Activated naive CD8-positive, alpha-beta T cell (primary cell): ENCODE measurements around the gene SNX13.

Source experiments
- H3K27ac Mint-ChIP-seq: one replicate; pipeline ENCODE4 v1.8.0; 2021; ENCODE audit warnings: mixed read lengths
- H3K27me3 Mint-ChIP-seq: one replicate; pipeline ENCODE4 v1.8.0; 2021; ENCODE audit warnings: mixed read lengths
- H3K36me3 Mint-ChIP-seq: one replicate; pipeline ENCODE4 v1.8.0; 2021; ENCODE audit warnings: mixed read lengths
- H3K4me1 Mint-ChIP-seq: one replicate; pipeline ENCODE4 v1.8.0; 2021; ENCODE audit warnings: low read depth, mixed read lengths
- H3K4me3 Mint-ChIP-seq: one replicate; pipeline ENCODE4 v1.8.0; 2021; ENCODE audit warnings: mild to moderate bottlenecking, mixed read lengths
- H3K9me3 Mint-ChIP-seq: one replicate; pipeline ENCODE4 v1.8.0; 2021; ENCODE audit warnings: low read depth, mixed read lengths

Gene SNX13, protein sequence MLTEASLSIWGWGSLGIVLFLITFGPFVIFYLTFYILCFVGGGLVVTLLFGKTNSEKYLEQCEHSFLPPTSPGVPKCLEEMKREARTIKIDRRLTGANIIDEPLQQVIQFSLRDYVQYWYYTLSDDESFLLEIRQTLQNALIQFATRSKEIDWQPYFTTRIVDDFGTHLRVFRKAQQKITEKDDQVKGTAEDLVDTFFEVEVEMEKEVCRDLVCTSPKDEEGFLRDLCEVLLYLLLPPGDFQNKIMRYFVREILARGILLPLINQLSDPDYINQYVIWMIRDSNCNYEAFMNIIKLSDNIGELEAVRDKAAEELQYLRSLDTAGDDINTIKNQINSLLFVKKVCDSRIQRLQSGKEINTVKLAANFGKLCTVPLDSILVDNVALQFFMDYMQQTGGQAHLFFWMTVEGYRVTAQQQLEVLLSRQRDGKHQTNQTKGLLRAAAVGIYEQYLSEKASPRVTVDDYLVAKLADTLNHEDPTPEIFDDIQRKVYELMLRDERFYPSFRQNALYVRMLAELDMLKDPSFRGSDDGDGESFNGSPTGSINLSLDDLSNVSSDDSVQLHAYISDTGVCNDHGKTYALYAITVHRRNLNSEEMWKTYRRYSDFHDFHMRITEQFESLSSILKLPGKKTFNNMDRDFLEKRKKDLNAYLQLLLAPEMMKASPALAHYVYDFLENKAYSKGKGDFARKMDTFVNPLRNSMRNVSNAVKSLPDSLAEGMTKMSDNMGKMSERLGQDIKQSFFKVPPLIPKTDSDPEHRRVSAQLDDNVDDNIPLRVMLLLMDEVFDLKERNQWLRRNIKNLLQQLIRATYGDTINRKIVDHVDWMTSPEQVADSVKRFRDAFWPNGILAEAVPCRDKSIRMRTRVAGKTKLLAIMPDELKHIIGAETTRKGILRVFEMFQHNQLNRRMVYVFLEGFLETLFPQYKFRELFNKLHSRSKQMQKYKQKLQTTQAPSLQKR

DNA sequence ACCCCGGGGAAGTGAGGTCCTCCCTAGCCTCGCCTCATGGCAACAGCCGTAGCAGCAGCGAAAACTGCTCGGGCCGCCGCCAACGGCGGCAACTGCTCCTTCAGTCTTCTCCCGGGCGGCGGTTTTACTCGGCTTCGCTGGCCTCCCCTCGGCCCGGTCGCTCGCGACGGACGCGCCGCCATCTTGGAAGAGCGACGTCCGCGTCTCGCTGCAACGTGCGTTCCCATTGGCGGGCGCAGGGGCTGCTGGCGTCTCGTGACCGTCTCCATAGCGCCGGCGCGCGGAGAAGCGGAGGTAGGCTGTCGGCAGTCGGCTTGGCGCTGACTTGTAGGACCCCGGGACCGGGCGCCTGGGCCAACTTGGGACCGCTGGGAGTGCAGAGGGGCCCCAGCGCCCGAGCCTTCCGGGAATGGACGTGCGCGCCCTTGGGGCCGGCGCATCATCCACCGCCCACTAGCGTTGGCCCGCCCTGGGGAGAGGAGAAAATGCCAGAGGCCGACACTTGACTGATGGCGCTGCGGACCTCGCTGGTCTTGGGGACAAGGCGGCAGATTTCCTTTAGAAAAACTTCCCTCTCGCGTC, at the start of gene SNX13:
TSS of gene SNX13 (minus strand) at position 193 of the 582 bp plus-strand sequence. CDS start 199 bp downstream, outside the sequence.
- Mint-ChIP-seq H3K27me3 (no peaks in the 10 kb centered on the region), H3K9me3 (no peaks in the 10 kb centered on the region), H3K4me3 (peak within 1 kb of the TSS; percentile 99), H3K4me1 (peaks cover 47% of the 10 kb centered on the region), H3K36me3 (peaks cover 2% of the 10 kb centered on the region), H3K27ac (peak within 1 kb of the TSS; percentile 97)

DNA sequence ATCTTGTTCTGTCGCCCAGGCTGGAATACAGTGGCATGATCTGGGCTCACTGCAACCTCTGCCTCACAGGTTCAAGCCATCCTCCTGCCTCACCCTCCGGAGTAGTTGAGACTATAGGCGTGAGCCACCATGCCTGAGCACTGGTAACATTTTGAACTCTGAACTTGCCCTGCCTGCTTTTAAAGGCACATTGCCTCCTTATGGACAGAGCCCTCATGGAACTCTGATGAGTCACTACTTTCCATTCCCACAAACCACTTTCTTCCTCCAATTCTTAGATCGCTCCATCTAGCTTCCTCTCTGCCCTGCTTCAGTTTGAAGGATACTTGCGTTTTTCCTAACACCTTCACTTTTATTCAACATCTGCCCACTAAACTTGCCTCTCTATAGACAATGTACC, 49.3 kb upstream of the SNX13 start:
- no peaks in the 10 kb centered on the region for H3K4me1 Mint-ChIP-seq
- H3K36me3 Mint-ChIP-seq: no peaks in the 10 kb centered on the region
- peaks cover 2% of the 10 kb centered on the region for H3K27me3 Mint-ChIP-seq
- H3K4me3 Mint-ChIP-seq: no peak overlapping the region
- no peaks in the 10 kb centered on the region for H3K9me3 Mint-ChIP-seq
- H3K27ac Mint-ChIP-seq: no peak overlapping the region

DNA sequence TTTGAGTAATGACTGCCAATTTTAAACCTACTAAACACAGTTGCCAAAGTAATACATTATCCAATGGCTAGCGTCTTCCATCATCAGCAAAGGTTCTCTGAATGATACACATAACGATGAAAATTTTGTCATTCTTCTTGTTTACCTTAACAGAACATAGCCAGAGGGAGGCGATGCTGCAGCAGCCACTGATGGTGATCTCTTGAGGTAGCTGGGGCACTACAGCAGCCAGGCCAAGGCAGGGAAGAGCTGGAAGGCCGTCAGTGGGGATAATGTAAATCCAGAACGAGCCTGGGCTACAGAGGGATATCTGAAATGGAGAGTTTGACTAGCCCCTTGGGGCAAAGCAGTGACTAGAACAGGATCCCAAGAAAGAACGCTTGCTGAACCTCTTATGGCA, 48.6 kb upstream of the SNX13 start:
- Mint-ChIP-seq H3K9me3 (no peaks in the 10 kb centered on the region), H3K27ac (no peak overlapping the region), H3K4me3 (no peak overlapping the region), H3K4me1 (no peaks in the 10 kb centered on the region), H3K36me3 (no peaks in the 10 kb centered on the region), H3K27me3 (peaks cover 2% of the 10 kb centered on the region)

DNA sequence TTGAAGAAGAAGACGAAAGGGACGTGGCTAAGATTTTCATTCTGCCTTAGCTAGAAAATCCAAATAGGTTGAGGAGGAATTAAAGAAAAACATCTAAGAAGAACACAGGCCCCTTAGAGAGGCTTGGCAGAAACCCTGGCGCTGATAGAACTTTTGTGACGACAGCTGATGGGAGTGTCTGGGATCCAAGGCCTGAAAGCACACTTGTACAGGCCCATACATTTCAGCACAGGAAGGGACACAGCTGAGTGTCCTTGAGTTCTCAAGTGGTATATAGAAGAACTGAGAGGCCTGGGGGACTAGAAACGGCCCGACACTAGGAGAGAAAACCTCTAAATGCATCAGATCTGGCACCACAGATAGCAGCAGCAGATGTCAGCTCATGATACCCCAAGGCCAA, 47.8 kb upstream of the SNX13 start:
- H3K9me3 Mint-ChIP-seq: no peaks in the 10 kb centered on the region
- no peaks in the 10 kb centered on the region for H3K36me3 Mint-ChIP-seq
- no peak overlapping the region for H3K27ac Mint-ChIP-seq
- no peak overlapping the region for H3K4me3 Mint-ChIP-seq
- H3K4me1 Mint-ChIP-seq: no peaks in the 10 kb centered on the region
- H3K27me3 Mint-ChIP-seq: peaks cover 2% of the 10 kb centered on the region

DNA sequence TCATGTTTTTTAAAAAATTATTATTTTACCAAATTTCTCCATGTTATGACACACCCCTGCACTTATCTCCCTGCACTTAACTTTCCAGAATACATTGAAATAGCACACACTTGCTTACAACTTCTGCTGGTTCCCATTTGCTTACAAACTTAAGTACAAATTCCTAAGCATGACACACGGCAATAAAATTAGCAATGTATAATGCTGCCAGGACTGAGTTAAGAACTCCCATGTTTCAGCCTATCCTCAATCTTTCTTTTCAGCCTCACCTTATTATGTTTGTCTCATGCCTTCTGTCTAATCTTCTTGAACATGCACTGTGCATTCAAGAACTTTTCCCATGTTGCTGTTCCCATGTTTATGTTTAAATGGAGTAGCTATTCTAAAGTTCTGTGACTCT, 46.6 kb upstream of the SNX13 start:
- H3K27ac Mint-ChIP-seq: no peak overlapping the region
- no peaks in the 10 kb centered on the region for H3K4me1 Mint-ChIP-seq
- H3K27me3 Mint-ChIP-seq: peaks cover 2% of the 10 kb centered on the region
- H3K4me3 Mint-ChIP-seq: no peak overlapping the region
- H3K36me3 Mint-ChIP-seq: no peaks in the 10 kb centered on the region
- H3K9me3 Mint-ChIP-seq: no peaks in the 10 kb centered on the region

DNA sequence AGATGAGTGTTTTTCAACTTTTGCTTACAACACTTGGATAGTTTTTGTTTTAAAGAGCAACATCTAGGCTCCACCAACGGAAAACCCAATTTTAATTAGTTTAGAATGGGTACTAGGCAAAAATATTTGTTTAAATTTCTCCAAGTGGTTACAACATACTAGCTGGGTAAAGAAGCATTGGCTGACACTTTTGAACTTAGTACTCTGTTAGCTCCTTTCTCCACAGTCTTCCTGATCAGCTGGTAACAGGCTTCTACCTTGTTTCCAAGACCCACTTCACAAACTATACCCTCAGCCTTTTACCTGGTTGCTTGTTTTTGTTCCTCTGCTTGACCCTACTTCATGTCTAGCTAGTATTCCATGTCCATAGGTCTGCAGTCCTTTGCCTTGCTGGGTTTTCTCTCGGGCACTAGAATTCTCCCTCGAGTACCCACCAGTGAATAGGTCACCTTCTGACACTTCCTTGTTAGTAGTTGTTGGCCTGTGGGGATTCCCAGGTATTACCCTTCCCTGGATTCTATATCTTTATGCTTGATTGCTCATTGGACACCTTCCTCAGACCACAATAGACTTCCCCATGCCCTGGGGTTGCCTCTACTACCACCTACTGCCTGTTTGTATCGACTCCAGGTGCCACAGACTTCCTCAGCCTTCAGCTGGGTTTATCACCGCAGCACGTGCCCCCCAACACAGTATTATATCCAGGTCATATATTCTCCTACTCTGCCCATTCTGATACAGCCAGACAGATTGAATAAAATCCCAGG, 45.4 kb upstream of the SNX13 start:
- no peaks in the 10 kb centered on the region for H3K4me1 Mint-ChIP-seq
- H3K36me3 Mint-ChIP-seq: no peaks in the 10 kb centered on the region
- no peak overlapping the region for H3K27ac Mint-ChIP-seq
- peaks cover 4% of the 10 kb centered on the region for H3K27me3 Mint-ChIP-seq
- H3K9me3 Mint-ChIP-seq: no peaks in the 10 kb centered on the region
- H3K4me3 Mint-ChIP-seq: no peak overlapping the region

DNA sequence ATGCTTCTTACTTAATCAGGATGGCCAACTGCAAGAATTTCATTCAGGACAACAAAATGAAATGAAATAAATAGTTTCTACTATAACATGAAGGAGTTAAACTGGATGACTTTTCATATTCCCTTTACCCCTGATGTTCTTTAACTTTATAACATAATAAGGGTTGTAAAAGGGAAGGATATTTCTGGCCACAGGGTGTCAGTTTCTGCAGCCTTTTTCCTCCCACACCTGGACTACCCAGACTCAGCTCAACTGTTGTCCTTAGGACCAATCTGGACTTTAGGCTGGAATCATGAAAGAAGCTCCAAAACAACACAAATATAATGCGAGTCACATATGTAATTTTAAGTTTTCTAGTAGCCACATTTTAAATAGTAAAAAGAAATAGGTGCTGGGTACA, 44.0 kb upstream of the SNX13 start:
- Mint-ChIP-seq H3K36me3 (no peaks in the 10 kb centered on the region), H3K4me3 (no peak overlapping the region), H3K27me3 (peaks cover 4% of the 10 kb centered on the region), H3K27ac (no peak overlapping the region), H3K9me3 (no peaks in the 10 kb centered on the region), H3K4me1 (no peaks in the 10 kb centered on the region)

DNA sequence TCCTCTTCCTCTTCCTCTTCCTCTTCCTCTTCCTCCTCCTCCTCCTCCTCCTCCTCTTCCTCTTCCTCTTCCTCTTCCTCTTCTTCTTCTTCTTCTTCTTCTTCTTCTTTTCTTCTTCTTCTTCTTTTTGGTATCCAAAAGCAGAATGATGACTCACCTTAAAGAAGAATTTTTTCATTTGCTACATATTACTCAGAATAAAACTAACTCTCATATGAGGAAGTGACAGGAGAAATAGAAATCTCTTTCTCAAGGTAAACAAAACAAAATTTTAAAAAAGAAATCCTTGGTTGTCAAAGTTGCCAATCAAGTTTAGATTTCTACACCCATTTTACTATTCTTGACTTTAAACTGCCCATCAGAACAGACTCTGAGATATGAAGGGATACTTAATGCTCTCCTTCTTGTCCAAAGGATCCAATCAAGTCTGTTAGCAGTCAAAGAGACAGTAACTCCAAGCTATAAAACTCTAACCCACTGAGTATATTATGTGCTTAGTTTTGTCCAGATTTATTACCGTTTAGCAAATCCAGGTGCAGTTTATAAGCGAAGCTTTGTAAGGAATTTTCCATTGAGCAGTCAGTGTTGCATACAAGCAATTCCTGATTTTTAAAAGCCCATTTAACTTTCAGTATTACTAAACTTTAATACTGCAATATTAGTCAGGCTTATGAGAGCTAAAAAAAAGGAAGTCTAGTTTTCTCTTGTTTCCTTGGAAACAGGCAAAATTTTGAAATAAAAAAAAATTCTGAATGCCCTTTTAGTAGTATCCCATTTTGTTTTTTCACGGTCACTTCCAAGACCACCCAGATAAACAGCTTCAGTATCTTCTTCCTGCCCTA, 43.1 kb upstream of the SNX13 start:
- no peaks in the 10 kb centered on the region for H3K36me3 Mint-ChIP-seq
- H3K9me3 Mint-ChIP-seq: no peaks in the 10 kb centered on the region
- H3K27me3 Mint-ChIP-seq: peaks cover 2% of the 10 kb centered on the region
- H3K27ac Mint-ChIP-seq: no peak overlapping the region
- no peaks in the 10 kb centered on the region for H3K4me1 Mint-ChIP-seq
- no peak overlapping the region for H3K4me3 Mint-ChIP-seq

DNA sequence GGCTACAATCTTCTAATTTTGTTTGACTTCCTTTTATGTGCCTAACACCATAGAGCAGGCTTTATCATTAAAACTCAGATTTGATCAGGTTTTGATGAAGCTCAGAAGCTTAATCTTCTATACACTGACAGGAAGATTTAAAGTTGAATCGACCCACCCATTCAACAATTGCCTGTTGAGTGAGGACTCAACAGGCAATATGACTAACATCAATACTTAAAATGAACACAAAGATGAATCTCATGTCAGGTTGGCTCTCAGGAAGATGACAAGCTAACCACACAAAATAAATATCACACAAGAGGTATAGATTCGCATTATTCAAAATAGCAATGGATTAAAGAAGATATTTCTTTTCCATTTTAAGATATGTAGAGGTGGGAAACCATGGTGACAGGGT, 36.7 kb upstream of the SNX13 start:
- Mint-ChIP-seq H3K4me1 (no peaks in the 10 kb centered on the region), H3K27ac (no peak overlapping the region), H3K4me3 (no peak overlapping the region), H3K36me3 (no peaks in the 10 kb centered on the region), H3K27me3 (peaks cover 2% of the 10 kb centered on the region), H3K9me3 (no peaks in the 10 kb centered on the region)

DNA sequence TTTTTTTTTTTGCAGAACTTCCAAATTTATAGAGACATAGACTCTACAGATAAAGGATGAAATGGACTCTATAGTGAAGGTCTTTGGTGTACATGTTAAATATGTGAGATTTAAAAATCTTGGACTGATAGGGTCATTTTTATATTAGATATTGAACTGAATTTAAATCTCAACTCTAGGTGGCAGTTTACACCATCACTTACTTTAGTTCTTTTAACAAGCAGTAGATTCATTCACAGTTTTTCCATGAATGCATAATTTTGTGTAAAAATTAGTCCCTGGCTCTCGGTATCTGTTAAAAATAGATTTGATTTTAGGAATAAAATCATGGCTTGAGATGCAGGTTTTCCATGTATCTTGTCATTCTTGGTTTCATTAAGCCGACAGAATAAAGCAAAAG, 31.1 kb upstream of the SNX13 start:
- no peaks in the 10 kb centered on the region for H3K9me3 Mint-ChIP-seq
- no peak overlapping the region for H3K27ac Mint-ChIP-seq
- H3K4me1 Mint-ChIP-seq: no peaks in the 10 kb centered on the region
- H3K27me3 Mint-ChIP-seq: peaks cover 4% of the 10 kb centered on the region
- H3K36me3 Mint-ChIP-seq: no peaks in the 10 kb centered on the region
- no peak overlapping the region for H3K4me3 Mint-ChIP-seq

DNA sequence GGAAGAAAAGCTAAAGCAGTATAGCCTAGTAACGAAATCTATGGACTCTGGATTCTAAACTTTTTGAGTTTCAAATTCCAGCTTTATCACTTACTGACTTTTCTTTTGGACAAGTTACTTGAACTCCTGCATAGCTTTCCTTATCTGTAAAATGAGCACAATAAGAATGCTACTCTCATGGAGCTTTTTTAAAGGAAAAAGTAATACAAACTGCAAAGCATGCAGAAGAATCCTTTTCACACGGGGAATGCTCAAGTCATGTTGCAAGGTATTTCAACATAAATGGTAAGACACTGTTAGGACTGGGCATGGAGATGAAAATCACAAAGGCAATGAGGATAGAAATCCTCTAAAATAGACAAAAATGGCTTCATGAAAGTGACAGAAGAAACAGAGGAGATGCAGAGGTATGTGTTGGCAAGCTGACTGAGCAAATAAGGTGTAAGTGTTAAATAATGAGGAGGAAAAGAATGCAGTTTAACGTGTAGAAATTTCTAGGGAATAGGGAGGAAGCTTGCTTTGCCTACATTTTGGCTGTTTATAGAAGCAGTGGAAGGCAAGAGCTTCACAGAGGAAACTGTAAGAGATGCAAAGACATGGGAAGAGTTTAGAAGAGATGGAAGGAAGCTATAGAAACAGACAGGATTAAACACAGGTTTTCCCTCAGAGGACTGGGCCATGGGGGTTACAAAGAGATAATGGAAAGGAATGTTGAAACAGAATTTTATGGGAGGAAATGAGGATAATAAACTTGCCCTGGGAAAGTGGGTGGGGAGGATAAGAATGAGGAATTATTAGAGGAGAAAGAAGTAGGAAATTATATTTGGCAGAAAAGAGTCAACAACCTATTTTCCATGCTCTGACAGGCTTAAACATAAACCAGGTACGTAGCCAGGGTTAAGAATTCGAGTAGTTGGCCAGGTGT, 28.8 kb upstream of the SNX13 start:
- H3K27me3 Mint-ChIP-seq: peaks cover 4% of the 10 kb centered on the region
- no peak overlapping the region for H3K27ac Mint-ChIP-seq
- H3K36me3 Mint-ChIP-seq: no peaks in the 10 kb centered on the region
- H3K9me3 Mint-ChIP-seq: no peaks in the 10 kb centered on the region
- no peaks in the 10 kb centered on the region for H3K4me1 Mint-ChIP-seq
- H3K4me3 Mint-ChIP-seq: no peak overlapping the region

DNA sequence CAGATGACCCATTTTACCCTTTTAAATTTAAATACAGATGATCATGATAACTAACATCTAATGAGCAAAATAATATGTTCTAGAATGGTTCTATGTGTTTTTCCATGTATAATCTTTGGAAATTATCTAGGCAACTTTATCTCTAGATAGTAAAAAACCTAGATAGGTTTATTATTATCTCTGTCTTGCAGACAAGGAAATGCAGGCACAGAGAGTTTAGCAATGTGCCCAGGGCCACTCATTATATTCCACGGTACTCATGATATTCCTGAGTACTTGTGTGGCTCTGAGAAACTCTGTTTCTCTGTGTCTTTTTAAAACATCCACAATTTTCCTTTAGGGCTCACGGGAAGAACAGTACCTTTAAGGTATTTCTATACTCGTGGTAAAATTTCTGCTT, 26.4 kb upstream of the SNX13 start:
- H3K4me3 Mint-ChIP-seq: no peak overlapping the region
- peaks cover 4% of the 10 kb centered on the region for H3K27me3 Mint-ChIP-seq
- H3K4me1 Mint-ChIP-seq: no peaks in the 10 kb centered on the region
- no peaks in the 10 kb centered on the region for H3K36me3 Mint-ChIP-seq
- no peaks in the 10 kb centered on the region for H3K9me3 Mint-ChIP-seq
- H3K27ac Mint-ChIP-seq: no peak overlapping the region

DNA sequence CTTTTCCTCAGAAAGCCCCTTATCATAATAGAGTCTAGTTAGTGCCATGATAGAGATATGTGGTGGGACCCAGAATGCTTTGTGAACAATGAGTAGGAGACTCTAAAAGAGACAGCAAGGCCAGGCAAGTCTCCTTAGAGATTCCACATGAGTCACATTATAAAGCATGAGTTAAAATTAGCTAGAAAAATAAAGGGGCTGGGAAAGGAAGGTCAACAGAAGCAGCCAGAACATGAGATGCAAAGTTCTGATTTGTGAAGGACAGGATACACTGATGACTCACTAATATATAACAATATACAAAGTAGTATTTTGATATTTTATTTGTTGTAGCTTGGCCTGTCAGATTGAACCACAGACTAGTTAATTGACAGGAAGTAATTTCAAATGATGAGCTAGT, 25.3 kb upstream of the SNX13 start:
- Mint-ChIP-seq H3K9me3 (no peaks in the 10 kb centered on the region), H3K27me3 (peaks cover 4% of the 10 kb centered on the region), H3K4me1 (no peaks in the 10 kb centered on the region), H3K36me3 (no peaks in the 10 kb centered on the region), H3K4me3 (no peak overlapping the region), H3K27ac (no peak overlapping the region)
